C4-2B (cell line): ENCODE results near the gene DNAJC13.

Experiments used
- ZFX ChIP-seq: fragments of 450-650 bp; IDR thresholded peaks from 2 replicates; pipeline ENCODE4 v1.6.1; 2017
- TF ChIP-seq, protein P1 (sequence below): fragments of 450-650 bp; conservative IDR thresholded peaks from 2 replicates; pipeline ENCODE4 v1.5.1; 2017; ENCODE audit warnings: mild to moderate bottlenecking

DNA sequence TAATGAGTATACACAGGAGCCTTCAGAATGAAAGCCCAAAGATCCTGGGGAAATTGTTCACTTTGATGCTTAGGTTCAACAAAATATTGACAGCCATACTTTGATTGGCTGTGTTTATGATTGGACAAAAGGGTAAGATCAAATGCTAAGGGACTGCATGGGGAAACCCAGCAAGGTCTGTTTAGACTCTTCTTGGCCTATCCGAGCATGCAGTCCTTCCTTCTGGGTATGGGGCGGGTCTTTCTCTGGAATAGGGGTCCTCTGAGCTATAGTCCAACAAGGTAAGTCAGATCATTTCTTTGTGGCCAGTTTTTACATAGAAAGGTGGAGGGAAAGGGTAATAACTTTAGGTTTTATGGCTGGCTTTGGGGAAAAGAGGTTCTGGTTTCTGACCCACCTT is 126.8 kb downstream of the DNAJC13 start:
- TF ChIP-seq, protein P1, sequence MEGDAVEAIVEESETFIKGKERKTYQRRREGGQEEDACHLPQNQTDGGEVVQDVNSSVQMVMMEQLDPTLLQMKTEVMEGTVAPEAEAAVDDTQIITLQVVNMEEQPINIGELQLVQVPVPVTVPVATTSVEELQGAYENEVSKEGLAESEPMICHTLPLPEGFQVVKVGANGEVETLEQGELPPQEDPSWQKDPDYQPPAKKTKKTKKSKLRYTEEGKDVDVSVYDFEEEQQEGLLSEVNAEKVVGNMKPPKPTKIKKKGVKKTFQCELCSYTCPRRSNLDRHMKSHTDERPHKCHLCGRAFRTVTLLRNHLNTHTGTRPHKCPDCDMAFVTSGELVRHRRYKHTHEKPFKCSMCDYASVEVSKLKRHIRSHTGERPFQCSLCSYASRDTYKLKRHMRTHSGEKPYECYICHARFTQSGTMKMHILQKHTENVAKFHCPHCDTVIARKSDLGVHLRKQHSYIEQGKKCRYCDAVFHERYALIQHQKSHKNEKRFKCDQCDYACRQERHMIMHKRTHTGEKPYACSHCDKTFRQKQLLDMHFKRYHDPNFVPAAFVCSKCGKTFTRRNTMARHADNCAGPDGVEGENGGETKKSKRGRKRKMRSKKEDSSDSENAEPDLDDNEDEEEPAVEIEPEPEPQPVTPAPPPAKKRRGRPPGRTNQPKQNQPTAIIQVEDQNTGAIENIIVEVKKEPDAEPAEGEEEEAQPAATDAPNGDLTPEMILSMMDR, result no peak
- no peak for TF ChIP-seq ZFX
